ENCODE measurements around the gene TMEM266. TPM values are rescaled to one million over a fixed set of nuclear protein-coding genes. Genes with fewer than 3 reads are reported as not detected.

Gene TMEM266
- total and polyA plus RNA-seq, 2 of the 4 experiments (the other 2 are of a cell fraction): not detected

GRCh38 chr15:76098685-76099084, 38.9 kb downstream of the TMEM266 start:
- no peaks in the 10 kb centered on the region; the same call in 1 of the 2 replicates for H3K9me3 ChIP-seq (ENCODE audit: control insufficient read depth, insufficient read depth, low read length)
- no peak overlapping the region for H3K23ac ChIP-seq (ENCODE audit: low read depth, low read length)
- H4K5ac ChIP-seq (ENCODE audit: low read depth, low read length): no peak overlapping the region
- no peak overlapping the region for H3K27ac ChIP-seq (ENCODE audit: insufficient read depth, low read length)
- dilution Hi-C loops (cut with HindIII; ENCODE audit: low sequenced_read_pairs, unreplicated experiment): no loop called here
- TF ChIP-seq RAD21 (IDR thresholded peaks at IDR 0.05; ENCODE audit: low read length) (no peak), CTCF (conservative IDR thresholded peaks at IDR 0.05; ENCODE audit: low read depth, low read length) (no peak), CHD1 (IDR thresholded peaks at IDR 0.05; ENCODE audit: low read depth, low read length) (no peak)
- ATAC-seq (ENCODE audit: low read depth) (no peak; the same call in 1 of the 2 replicates), DNase-seq (no peak)
- H3K56ac ChIP-seq (ENCODE audit: extremely low read depth, insufficient read depth, low read length): no peak overlapping the region
- H3K9me1 ChIP-seq (ENCODE audit: insufficient read depth, low read length): no peaks in the 10 kb centered on the region
- no peak overlapping the region for H2BK5ac ChIP-seq (ENCODE audit: low read depth, low read length, poor library complexity, severe bottlenecking)
- intact Hi-C loops (cut with micrococcal nuclease): no loop called here
- H2BK15ac ChIP-seq (ENCODE audit: low read depth, low read length): no peak overlapping the region
- H2AK5ac ChIP-seq (ENCODE audit: low read depth, low read length): no peak overlapping the region
- ChIA-PET POLR2A (ENCODE audit: unreplicated experiment) (no interaction called here), CTCF (no interaction called here)
- H3K4me3 ChIP-seq (ENCODE audit: insufficient read depth, low read depth, low read length): no peak overlapping the region
- no peaks in the 10 kb centered on the region for H3K36me3 ChIP-seq (ENCODE audit: control insufficient read depth, insufficient read depth, low read length)
- no peak overlapping the region for H4K91ac ChIP-seq (ENCODE audit: insufficient read depth, low read depth, low read length)
- no peak overlapping the region for H2AFZ ChIP-seq (replicated peaks; ENCODE audit: low read length, poor library complexity)
- H3K4ac ChIP-seq (ENCODE audit: low read depth, low read length): no peak overlapping the region
- no peak overlapping the region for H2BK20ac ChIP-seq (ENCODE audit: low read depth, low read length)
- H2BK120ac ChIP-seq (ENCODE audit: low read depth, low read length): no peak overlapping the region
- no peak overlapping the region for H3K9ac ChIP-seq (ENCODE audit: low read depth, low read length)
- no peak overlapping the region for H3K18ac ChIP-seq (ENCODE audit: low read depth, low read length)
- H3K4me2 ChIP-seq (ENCODE audit: low read depth, low read length): no peak overlapping the region
- in situ Hi-C loops (cut with MboI; ENCODE audit: low sequenced_read_pairs): no loop called here
- no peak overlapping the region for H4K8ac ChIP-seq (ENCODE audit: low read depth in 2 of 2, low read length in 2 of 2)
- no peaks in the 10 kb centered on the region for H3K4me1 ChIP-seq (ENCODE audit: control insufficient read depth, insufficient read depth, low read length)
- BruUV-seq (replicated peaks): no TSS peak
- no peak overlapping the region for H3K14ac ChIP-seq (replicated peaks; ENCODE audit: low read depth, low read length)
- H2AK9ac ChIP-seq (replicated peaks; ENCODE audit: low read depth, low read length, poor library complexity): no peak overlapping the region
- 0% methylated on average over 2 of the region's 3 CpGs; no CpG with 5 or more reads in 1 of the 2 experiments for WGBS, 2 experiments (ENCODE audit: extremely low coverage in 2 of 2, insufficient read length in 1 of 2)
- H3K79me1 ChIP-seq (ENCODE audit: low read depth in 1 of 2, low read length in 2 of 2): no peaks in the 10 kb centered on the region
- no peaks in the 10 kb centered on the region for H4K20me1 ChIP-seq (ENCODE audit: insufficient read depth, low read length)
- peaks cover 16% of the 10 kb centered on the region for H3K27me3 ChIP-seq (ENCODE audit: control insufficient read depth, insufficient read depth, low read length)
